Kidney (tissue), 14 donors: Measurements from ENCODE around the gene MZT1. TPM values are rescaled to one million over a fixed set of nuclear protein-coding genes. Genes with fewer than 3 reads are reported as not detected.

Experiments
- DNase-seq, 5 donors: peaks; one replicate each; pipeline ENCODE4 v3.0.0-alpha.2; 2013 to 2020
- FAIRE-seq: peaks from 2 replicates; lab custom pipeline; 2012; peaks lifted over from hg19 to GRCh38; lab: Jason Lieb, UNC
- H3K27ac ChIP-seq, 2 donors: one replicate each; pipeline ENCODE4 v1.7.0; 2013; ENCODE audit warnings: low read depth in 2 of 2, low read length in 2 of 2, inconsistent platforms in 1 of 2
- H3K27me3 ChIP-seq: one replicate; pipeline ENCODE4 v1.7.1; 2013; ENCODE audit warnings: low read length, inconsistent platforms; ENCODE audit not compliant: control insufficient read depth, insufficient read depth
- H3K36me3 ChIP-seq, 3 donors: one replicate each; pipeline versions ENCODE4 v1.7.0 to v1.7.1; 2013; ENCODE audit warnings: low read length in 3 of 3, control low read depth in 1 of 3, inconsistent platforms in 1 of 3; ENCODE audit not compliant: insufficient read depth in 3 of 3, control insufficient read depth in 2 of 3
- H3K4me1 ChIP-seq, 3 donors: one replicate each; pipeline versions ENCODE4 v1.7.0 to v1.7.1; 2013; ENCODE audit warnings: low read length in 3 of 3, inconsistent platforms in 1 of 3, low read depth in 1 of 3; ENCODE audit not compliant: control insufficient read depth in 2 of 3, insufficient read depth in 2 of 3
- H3K4me3 ChIP-seq, 3 donors: one replicate each; pipeline versions ENCODE4 v1.7.0 to v1.8.1; 2013; ENCODE audit warnings: low read length in 3 of 3, control low read depth in 1 of 3, inconsistent platforms in 1 of 3
- H3K9ac ChIP-seq, 3 donors: one replicate each; pipeline versions ENCODE4 v1.7.0 to v1.7.1; 2013; ENCODE audit warnings: low read length in 3 of 3, control low read depth in 1 of 3, inconsistent platforms in 1 of 3
- H3K9me3 ChIP-seq, 3 donors: one replicate each; pipeline versions ENCODE4 v1.7.0 to v1.7.1; 2013; ENCODE audit warnings: low read length in 3 of 3, control low read depth in 1 of 3, inconsistent platforms in 1 of 3; ENCODE audit not compliant: control insufficient read depth in 2 of 3, insufficient read depth in 1 of 3
- intact Hi-C: fragments of 100-400 bp; cut with DNase I; formaldehyde crosslinking; loops from one replicate; pipeline ENCODE4 v1.11.1; 2022
- polyA plus RNA-seq: library from polyadenylated mRNA; stranded (reverse); fragments of 350-450 nt; fragmentation: Illumina TruSeq; extraction: RNeasy Lipid Tissue Mini Kit (QIAGEN cat#74804); gene quantifications from one replicate; pipeline ENCODE4 v1.2.3, GENCODE V29; 2014; ENCODE audit warnings: low read depth, low replicate concordance; ENCODE audit not compliant: insufficient read depth
- total RNA-seq: library from RNA; stranded (reverse); fragmentation: NEBNext Ultra II Directional; extraction: Animal tissue kit (Norgen Biotek cat#: 25700); gene quantifications from one replicate; pipeline ENCODE4 v1.2.1, GENCODE V29; 2021
- TF ChIP-seq, protein P1 (sequence below): IDR thresholded peaks from 3 replicates; pipeline ENCODE4 v1.5.1; 2012; ENCODE audit warnings: mild to moderate bottlenecking, moderate library complexity, borderline replicate concordance; ENCODE audit not compliant: insufficient read depth; ENCODE audit errors: extremely low read depth
- donor health status: control.
- donor health status: control.
- donor health status: control.
- donor health status: control.
- donor health status: control.
- donor health status: DM: yes; HTN: yes; CAD: no.
- donor health status: Normal renal cell carcinoma (clear cell type).

Gene MZT1
- total and polyA plus RNA-seq, 2 donors from 2014 or later = 6.5 to 6.8 TPM

DNA sequence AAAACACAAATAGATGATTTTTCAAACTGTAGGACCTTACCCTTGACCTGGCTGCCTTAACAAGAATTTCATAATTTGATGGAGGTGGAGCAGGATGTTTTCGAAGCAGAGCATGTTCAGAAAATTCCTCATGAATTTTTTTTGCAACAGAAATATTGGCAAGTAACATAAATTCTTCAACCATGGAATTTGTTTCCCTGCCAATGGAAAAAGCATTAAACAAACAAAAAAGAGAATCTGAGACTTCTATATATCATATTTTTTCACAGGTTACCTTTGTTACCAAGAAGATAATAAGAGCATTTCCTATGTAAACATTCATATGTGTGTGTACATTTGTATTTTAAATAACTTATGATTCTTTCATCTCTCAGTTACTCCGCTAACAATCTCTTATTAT lies 36.0 kb upstream of the MZT1 start:
- no peak overlapping the region for H3K9ac ChIP-seq
- no peak for FAIRE-seq
- no peak overlapping the region for H3K27ac ChIP-seq
- no peak for DNase-seq
- intact Hi-C loops = no loop called here
- H3K4me1 ChIP-seq = no peaks in the 10 kb centered on the region
- H3K27me3 ChIP-seq = no peaks in the 10 kb centered on the region
- H3K4me3 ChIP-seq = no peak overlapping the region
- TF ChIP-seq, protein P1, sequence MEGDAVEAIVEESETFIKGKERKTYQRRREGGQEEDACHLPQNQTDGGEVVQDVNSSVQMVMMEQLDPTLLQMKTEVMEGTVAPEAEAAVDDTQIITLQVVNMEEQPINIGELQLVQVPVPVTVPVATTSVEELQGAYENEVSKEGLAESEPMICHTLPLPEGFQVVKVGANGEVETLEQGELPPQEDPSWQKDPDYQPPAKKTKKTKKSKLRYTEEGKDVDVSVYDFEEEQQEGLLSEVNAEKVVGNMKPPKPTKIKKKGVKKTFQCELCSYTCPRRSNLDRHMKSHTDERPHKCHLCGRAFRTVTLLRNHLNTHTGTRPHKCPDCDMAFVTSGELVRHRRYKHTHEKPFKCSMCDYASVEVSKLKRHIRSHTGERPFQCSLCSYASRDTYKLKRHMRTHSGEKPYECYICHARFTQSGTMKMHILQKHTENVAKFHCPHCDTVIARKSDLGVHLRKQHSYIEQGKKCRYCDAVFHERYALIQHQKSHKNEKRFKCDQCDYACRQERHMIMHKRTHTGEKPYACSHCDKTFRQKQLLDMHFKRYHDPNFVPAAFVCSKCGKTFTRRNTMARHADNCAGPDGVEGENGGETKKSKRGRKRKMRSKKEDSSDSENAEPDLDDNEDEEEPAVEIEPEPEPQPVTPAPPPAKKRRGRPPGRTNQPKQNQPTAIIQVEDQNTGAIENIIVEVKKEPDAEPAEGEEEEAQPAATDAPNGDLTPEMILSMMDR = no peak
- H3K9me3 ChIP-seq = no peaks in the 10 kb centered on the region
- H3K36me3 ChIP-seq = peaks cover 7 to 64% (median 38%) of the 10 kb centered on the region in 3 donors

DNA sequence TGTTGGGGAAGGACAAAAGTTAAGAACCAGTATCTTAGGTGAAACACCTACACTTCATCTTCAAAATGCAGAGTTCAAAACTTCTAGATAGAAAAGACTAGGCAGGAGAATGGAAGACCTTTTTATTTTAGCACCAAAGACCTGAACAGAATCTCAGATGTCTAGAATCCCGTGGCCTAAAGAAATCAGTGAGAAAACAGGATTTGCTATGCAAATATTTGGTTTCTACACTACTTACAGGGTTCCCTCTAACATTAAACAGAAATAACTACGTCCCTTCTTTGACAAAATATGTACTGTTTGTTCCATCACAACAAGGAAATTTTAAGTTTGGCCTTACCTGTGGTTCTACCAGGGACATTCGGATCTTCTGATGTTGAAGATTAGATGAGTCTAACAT lies 32.8 kb upstream of the MZT1 start:
- TF ChIP-seq, protein P1 = no peak
- no peaks in the 10 kb centered on the region for H3K27me3 ChIP-seq
- H3K9ac ChIP-seq = no peak overlapping the region
- no peak overlapping the region for H3K4me3 ChIP-seq
- FAIRE-seq (no peak), DNase-seq (no peak)
- H3K36me3 ChIP-seq = peaks cover 8 to 54% (median 30%) of the 10 kb centered on the region in 3 donors
- H3K9me3 ChIP-seq = no peaks in the 10 kb centered on the region
- no peak overlapping the region for H3K27ac ChIP-seq
- no peaks in the 10 kb centered on the region for H3K4me1 ChIP-seq
- intact Hi-C loops = no loop called here

- FAIRE-seq (no peak), DNase-seq (no peak)
- Histone ChIP-seq H3K36me3 (peaks cover 8 to 53% (median 28%) of the 10 kb centered on the region in 3 donors), H3K27me3 (no peaks in the 10 kb centered on the region), H3K4me1 (no peaks in the 10 kb centered on the region), H3K27ac (no peak overlapping the region), H3K9ac (no peak overlapping the region), H3K4me3 (no peak overlapping the region), H3K9me3 (no peaks in the 10 kb centered on the region)
- TF ChIP-seq, protein P1 = no peak
- intact Hi-C loops = no loop called here
Measured at GRCh38 chr13:72757792-72758535, 30.5 kb upstream of the MZT1 start.

DNA sequence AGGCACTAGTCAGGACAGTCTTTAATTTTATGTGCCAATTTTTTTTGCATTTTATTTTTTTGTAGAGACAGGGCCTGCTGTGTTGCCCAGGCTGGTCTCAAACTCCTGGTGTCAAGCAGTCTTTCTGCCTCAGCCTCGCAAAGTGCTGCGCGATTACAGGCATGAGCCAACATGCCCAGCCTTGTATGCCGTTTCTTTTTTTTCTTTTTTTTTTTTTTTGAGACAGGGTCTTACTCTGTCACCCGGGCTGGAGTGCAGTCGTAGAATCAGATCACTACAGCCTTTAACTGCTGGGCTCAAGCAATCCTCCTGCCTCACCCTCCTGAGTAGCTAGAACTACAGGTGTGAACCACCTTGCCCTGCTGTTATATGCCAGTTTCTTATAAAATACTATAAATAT lies 26.7 kb upstream of the MZT1 start:
- Histone ChIP-seq H3K9ac (no peak overlapping the region), H3K4me3 (no peak overlapping the region)

More for the DNA sequence above, 26.7 kb upstream of the MZT1 start:
- no peak for DNase-seq
- no peak for FAIRE-seq
- Histone ChIP-seq H3K36me3 (peaks cover 4 to 30% (median 7%) of the 10 kb centered on the region in 3 donors), H3K27me3 (no peaks in the 10 kb centered on the region), H3K27ac (no peak overlapping the region), H3K9me3 (no peaks in the 10 kb centered on the region), H3K4me1 (no peaks in the 10 kb centered on the region)
- intact Hi-C loops = no loop called here
- TF ChIP-seq, protein P1 = no peak
